ENCODE results near the gene PPP1R12C. TPM values are rescaled to one million over a fixed set of nuclear protein-coding genes. Genes with fewer than 3 reads are reported as not detected.

Gene PPP1R12C
- total and polyA plus RNA-seq, 7 donors, result 53.6 to 222 (median 139) TPM

GRCh38 chr19:55149078-55150003 is 31.9 kb upstream of the PPP1R12C start, which contains the start of gene TNNT1:
TNNT1 (minus strand) TSS chr19:55149206; CDS start chr19:55147157, 2,049 bp downstream.
- no peak for DNase-seq
- H3K4me3 ChIP-seq, result no peak within 1 kb of the TSS
- H3K9me3 ChIP-seq, result no peaks in the 10 kb centered on the region
- H3K27ac ChIP-seq, result no peak within 1 kb of the TSS
- H3K27me3 ChIP-seq, result peaks cover 18 to 90% (median 71%) of the 10 kb centered on the region in 3 donors
- intact Hi-C loops (cut with DNase I), result loop anchor here (10.0 kb wide), 1 partner anchor 265 kb away; no protein-coding TSS in a partner anchor
- TF ChIP-seq EP300 (IDR thresholded peaks at IDR 0.05), result no peak
- TF ChIP-seq, protein P1, sequence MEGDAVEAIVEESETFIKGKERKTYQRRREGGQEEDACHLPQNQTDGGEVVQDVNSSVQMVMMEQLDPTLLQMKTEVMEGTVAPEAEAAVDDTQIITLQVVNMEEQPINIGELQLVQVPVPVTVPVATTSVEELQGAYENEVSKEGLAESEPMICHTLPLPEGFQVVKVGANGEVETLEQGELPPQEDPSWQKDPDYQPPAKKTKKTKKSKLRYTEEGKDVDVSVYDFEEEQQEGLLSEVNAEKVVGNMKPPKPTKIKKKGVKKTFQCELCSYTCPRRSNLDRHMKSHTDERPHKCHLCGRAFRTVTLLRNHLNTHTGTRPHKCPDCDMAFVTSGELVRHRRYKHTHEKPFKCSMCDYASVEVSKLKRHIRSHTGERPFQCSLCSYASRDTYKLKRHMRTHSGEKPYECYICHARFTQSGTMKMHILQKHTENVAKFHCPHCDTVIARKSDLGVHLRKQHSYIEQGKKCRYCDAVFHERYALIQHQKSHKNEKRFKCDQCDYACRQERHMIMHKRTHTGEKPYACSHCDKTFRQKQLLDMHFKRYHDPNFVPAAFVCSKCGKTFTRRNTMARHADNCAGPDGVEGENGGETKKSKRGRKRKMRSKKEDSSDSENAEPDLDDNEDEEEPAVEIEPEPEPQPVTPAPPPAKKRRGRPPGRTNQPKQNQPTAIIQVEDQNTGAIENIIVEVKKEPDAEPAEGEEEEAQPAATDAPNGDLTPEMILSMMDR (IDR thresholded peaks at IDR 0.05), result no peak
- no peak for TF ChIP-seq POLR2AphosphoS5 (IDR thresholded peaks at IDR 0.05)
- TF ChIP-seq POLR2A (IDR thresholded peaks at IDR 0.05), result no peak
- peaks cover 0 to 10% (median 5%) of the 10 kb centered on the region in 4 donors for H3K4me1 ChIP-seq
- no peaks in the 10 kb centered on the region for H3K36me3 ChIP-seq
- WGBS, 2 donors, result 12 to 24% methylated on average over 18 of the region's 18 CpGs

DNA sequence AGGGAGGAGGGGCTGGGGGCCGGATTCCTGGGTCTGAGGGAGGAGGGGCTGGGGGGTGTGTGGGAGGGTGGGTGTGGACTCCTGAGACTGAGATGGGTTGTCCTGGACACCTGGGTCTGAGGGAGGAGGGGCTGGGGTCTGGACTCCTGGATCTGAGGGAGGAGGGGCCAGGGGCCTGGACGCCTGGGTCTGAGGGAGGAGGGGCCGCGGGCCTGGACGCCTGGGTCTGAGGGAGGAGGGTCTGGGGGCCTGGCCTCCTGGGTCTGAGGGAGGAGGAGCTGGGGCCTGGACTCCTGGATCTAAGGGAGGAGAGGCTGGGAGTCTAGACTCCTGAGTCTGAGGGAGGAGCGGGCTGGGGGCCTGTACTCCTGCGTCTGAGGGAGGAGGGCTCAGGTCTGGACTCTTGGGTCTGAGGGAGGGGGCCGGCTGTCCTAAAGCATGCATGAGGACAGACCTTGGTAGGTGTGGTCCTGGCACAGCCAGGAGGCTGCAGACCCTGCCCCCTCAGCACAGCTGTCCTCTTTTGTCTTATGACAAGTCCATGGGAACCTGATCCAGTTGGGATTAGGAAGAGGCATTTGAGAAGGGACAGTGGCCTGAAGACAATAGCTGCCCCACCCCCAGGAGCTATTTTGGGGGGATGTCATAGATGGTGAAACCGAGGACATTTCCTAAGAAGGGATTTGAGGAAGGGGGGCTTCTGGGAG is 30.3 kb upstream of the PPP1R12C start:
- intact Hi-C loops (cut with DNase I), result loop anchor here (10.0 kb wide), 1 partner anchor 267 kb away; no protein-coding TSS in a partner anchor
- H3K36me3 ChIP-seq, result no peaks in the 10 kb centered on the region
- H3K4me1 ChIP-seq, result peaks cover 0 to 10% (median 5%) of the 10 kb centered on the region in 4 donors
- TF ChIP-seq POLR2AphosphoS5 (IDR thresholded peaks at IDR 0.05), result no peak
- TF ChIP-seq EP300 (IDR thresholded peaks at IDR 0.05), result no peak
- TF ChIP-seq POLR2A (IDR thresholded peaks at IDR 0.05), result no peak
- TF ChIP-seq, protein P1 (IDR thresholded peaks at IDR 0.05), result no peak
- H3K27me3 ChIP-seq, result peaks cover 23 to 90% (median 78%) of the 10 kb centered on the region in 3 donors
- no peak overlapping the region for H3K4me3 ChIP-seq
- H3K9me3 ChIP-seq, result no peaks in the 10 kb centered on the region
- 15 to 50% methylated on average over 8 to 9 of the region's 9 CpGs for WGBS, 2 donors
- DNase-seq, result no peak
- H3K27ac ChIP-seq, result no peak overlapping the region

GRCh38 chr19:55146705-55147273 is 29.4 kb upstream of the PPP1R12C start:
- H3K27me3 ChIP-seq, result peaks cover 28 to 99% (median 85%) of the 10 kb centered on the region in 3 donors
- intact Hi-C loops (cut with DNase I), result loop anchor here (10.0 kb wide), 1 partner anchor 268 kb away; no protein-coding TSS in a partner anchor

More at GRCh38 chr19:55146705-55147273, 29.4 kb upstream of the PPP1R12C start:
- no peak for DNase-seq
- H3K36me3 ChIP-seq, result no peaks in the 10 kb centered on the region
- TF ChIP-seq, protein P1 (IDR thresholded peaks at IDR 0.05), result no peak
- no peak for TF ChIP-seq POLR2AphosphoS5 (IDR thresholded peaks at IDR 0.05)
- no peak for TF ChIP-seq POLR2A (IDR thresholded peaks at IDR 0.05)
- 1 to 3% methylated on average over 27 of the region's 27 CpGs for WGBS, 2 donors
- no peak overlapping the region for H3K27ac ChIP-seq
- H3K4me3 ChIP-seq, result no peak overlapping the region
- H3K4me1 ChIP-seq, result peaks cover 0 to 10% (median 5%) of the 10 kb centered on the region in 4 donors
- no peaks in the 10 kb centered on the region for H3K9me3 ChIP-seq
